Myometrial cell (primary cell): ENCODE data around the gene DNAJB5. TPM values are rescaled to one million over a fixed set of nuclear protein-coding genes. Genes with fewer than 3 reads are reported as not detected.

Experiments used
- total RNA-seq: library from RNA; depleted of rRNA; stranded (reverse); fragments of >200 nt; gene quantifications from 2 replicates; pipeline ENCODE4 v1.2.3, GENCODE V29; 2015

DNAJB5 gene
- total RNA-seq: 16.1 TPM in 2 replicates

GRCh38 chr9:34989003-34989945, at the start of gene DNAJB5:
DNAJB5 (plus strand) TSS chr9:34989745; CDS start chr9:34990631, 886 bp downstream.

DNA sequence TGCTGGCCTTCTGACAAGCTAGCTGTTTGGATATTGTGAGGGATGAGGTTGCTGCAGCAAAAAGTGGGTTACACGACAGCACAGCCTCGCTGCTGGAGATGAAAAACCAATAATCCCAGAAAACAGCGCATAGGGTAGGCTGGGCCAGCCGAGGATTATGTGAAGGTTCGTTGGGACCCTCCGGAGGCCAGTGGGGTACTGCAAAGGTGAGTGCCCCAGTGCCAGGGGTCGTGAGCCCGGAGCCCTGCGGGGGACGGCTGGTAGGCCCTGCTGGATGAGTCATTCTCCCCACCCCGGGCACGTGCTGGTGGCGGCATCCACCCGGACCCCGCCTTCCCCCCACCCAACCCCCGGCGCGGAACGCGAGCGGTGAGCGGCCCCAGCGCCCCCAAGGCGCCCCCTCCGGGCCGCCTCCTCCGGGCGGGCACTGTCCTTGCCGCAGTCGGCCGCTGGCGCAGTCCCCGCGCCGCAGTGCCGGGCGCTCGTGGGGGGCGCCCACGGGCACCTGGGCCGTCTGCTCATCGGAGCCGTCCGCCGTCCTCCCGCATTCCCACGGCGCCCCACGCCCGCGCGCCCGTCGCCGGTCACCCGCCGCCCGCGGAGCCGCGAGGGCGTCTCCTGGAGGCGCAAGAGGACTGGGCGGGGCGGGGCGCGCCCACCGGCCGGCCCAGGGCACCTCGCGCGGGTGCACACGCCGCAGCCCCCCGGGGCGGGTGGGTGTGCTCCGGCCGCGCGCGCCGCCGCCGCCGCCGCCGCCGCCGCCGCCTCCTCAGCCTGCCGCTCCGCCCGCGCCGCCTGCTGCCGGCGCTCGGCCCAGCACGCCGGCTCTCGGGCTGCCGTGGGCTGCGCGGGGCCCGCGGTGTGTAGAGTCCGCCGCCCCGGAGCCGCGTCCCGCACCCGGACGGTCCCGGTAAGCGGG, 31.8 kb upstream of the DNAJB5 start, which contains the start of gene PHF24:
TSS of gene PHF24 (plus strand) at position 794 of the 919 bp plus-strand sequence. CDS start 13,014 bp downstream, outside the sequence.

Other genes starting within 250 kb of the DNAJB5 start
- not detected in 2 replicates for gene PHF24, start 31.5 kb upstream of the DNAJB5 start, total RNA-seq
- 392 and 396 TPM in 2 replicates for gene VCP, start 82.9 kb downstream of the DNAJB5 start, total RNA-seq
- 17.9 and 20.0 TPM in 2 replicates for gene FANCG, start 90.2 kb downstream of the DNAJB5 start, total RNA-seq
- gene PIGO, start 106.8 kb downstream of the DNAJB5 start, total RNA-seq: 21.4 and 22.2 TPM in 2 replicates
- 307 and 330 TPM in 2 replicates for gene STOML2, start 113.4 kb downstream of the DNAJB5 start, total RNA-seq
- 15.8 and 19.6 TPM in 2 replicates for gene ATOSB, start 126.1 kb downstream of the DNAJB5 start, total RNA-seq
- 12.7 and 15.8 TPM in 2 replicates for gene UNC13B, start 172.3 kb downstream of the DNAJB5 start, total RNA-seq